Liver (tissue), 9 donors: ENCODE measurements around the gene GBA2. TPM values are rescaled to one million over a fixed set of nuclear protein-coding genes. Genes with fewer than 3 reads are reported as not detected.

ENCODE experiments used
- DNase-seq: peaks from one replicate; pipeline ENCODE4 v3.0.0-alpha.2; 2017; ENCODE audit warnings: low spot score
- H3K27ac ChIP-seq, 2 donors: one replicate each; pipeline ENCODE4 v1.7.0; 2013; ENCODE audit warnings: inconsistent platforms in 2 of 2, low read length in 2 of 2, control low read depth in 1 of 2, low read depth in 1 of 2, mild to moderate bottlenecking in 1 of 2
- H3K27me3 ChIP-seq, 4 donors: one replicate each; pipeline versions ENCODE4 v1.6.1 to v1.7.0; 2013; ENCODE audit warnings: low read length in 3 of 4, inconsistent platforms in 1 of 4, mild to moderate bottlenecking in 1 of 4, moderate library complexity in 1 of 4; ENCODE audit not compliant: control insufficient read depth in 4 of 4, insufficient read depth in 4 of 4
- H3K36me3 ChIP-seq, 4 donors: one replicate each; pipeline versions ENCODE4 v1.6.1 to v1.7.0; 2013; ENCODE audit warnings: low read length in 3 of 4, mild to moderate bottlenecking in 3 of 4, low read depth in 1 of 4, moderate library complexity in 1 of 4; ENCODE audit not compliant: control insufficient read depth in 4 of 4, insufficient read depth in 3 of 4
- H3K4me1 ChIP-seq, 4 donors: one replicate each; pipeline versions ENCODE4 v1.6.1 to v1.7.0; 2013; ENCODE audit warnings: low read length in 3 of 4, mild to moderate bottlenecking in 3 of 4, moderate library complexity in 1 of 4; ENCODE audit not compliant: control insufficient read depth in 4 of 4, insufficient read depth in 4 of 4
- H3K4me3 ChIP-seq, 3 donors: one replicate each; pipeline versions ENCODE4 v1.6.1 to v1.7.0; 2013; ENCODE audit warnings: low read length in 3 of 3, control low read depth in 1 of 3, low read depth in 1 of 3, mild to moderate bottlenecking in 1 of 3
- H3K9ac ChIP-seq, 2 donors: one replicate each; pipeline ENCODE4 v1.7.0; 2013; ENCODE audit warnings: low read length in 2 of 2, mild to moderate bottlenecking in 2 of 2, moderate library complexity in 2 of 2, control low read depth in 1 of 2, low read depth in 1 of 2
- H3K9me3 ChIP-seq, 4 donors: one replicate each; pipeline versions ENCODE4 v1.6.1 to v1.7.0; 2013; ENCODE audit warnings: low read length in 3 of 4; ENCODE audit not compliant: control insufficient read depth in 4 of 4
- EGR1 ChIP-seq, 2 donors: IDR thresholded peaks; 2 replicates each; pipeline ENCODE4 v1.6.1; 2016 to 2018; ENCODE audit warnings: antibody characterized with exemption in 2 of 2, low read depth in 2 of 2
- FOXA1 ChIP-seq: IDR thresholded peaks from 2 replicates; pipeline ENCODE4 v1.6.1; 2016; ENCODE audit warnings: antibody characterized with exemption
- FOXA2 ChIP-seq: IDR thresholded peaks from 2 replicates; pipeline ENCODE4 v1.6.1; 2016; ENCODE audit warnings: antibody characterized with exemption
- GABPA ChIP-seq, 2 donors: IDR thresholded peaks in 1 of 2; conservative IDR thresholded peaks in 1 of 2; 2 replicates each; pipeline ENCODE4 v1.6.1; 2016; ENCODE audit warnings: antibody characterized with exemption in 2 of 2, mild to moderate bottlenecking in 1 of 2, moderate library complexity in 1 of 2
- HNF4A ChIP-seq, 2 donors: conservative IDR thresholded peaks; 2 replicates each; pipeline ENCODE4 v1.6.1; 2016; ENCODE audit warnings: antibody characterized with exemption in 2 of 2, mild to moderate bottlenecking in 2 of 2
- HNF4G ChIP-seq: IDR thresholded peaks from 2 replicates; pipeline ENCODE4 v1.6.1; 2016; ENCODE audit warnings: antibody characterized with exemption
- JUND ChIP-seq, 2 donors: IDR thresholded peaks; 2 replicates each; pipeline ENCODE4 v1.6.1; 2016; ENCODE audit warnings: antibody characterized with exemption in 2 of 2
- NR2F2 ChIP-seq: IDR thresholded peaks from 2 replicates; pipeline ENCODE4 v1.6.1; 2016; ENCODE audit warnings: antibody characterized with exemption
- RAD21 ChIP-seq, 2 donors: IDR thresholded peaks; 2 replicates each; pipeline ENCODE4 v1.6.1; 2016; ENCODE audit warnings: antibody characterized with exemption in 2 of 2, mild to moderate bottlenecking in 2 of 2
- RXRA ChIP-seq, 2 donors: IDR thresholded peaks; 2 replicates each; pipeline ENCODE4 v1.6.1; 2017 to 2018; ENCODE audit warnings: antibody characterized with exemption in 2 of 2, mild to moderate bottlenecking in 1 of 2
- SP1 ChIP-seq: IDR thresholded peaks from 2 replicates; pipeline ENCODE4 v1.6.1; 2018; ENCODE audit warnings: antibody characterized with exemption, mild to moderate bottlenecking
- YY1 ChIP-seq: IDR thresholded peaks from 2 replicates; pipeline ENCODE4 v1.6.1; 2016; ENCODE audit warnings: antibody characterized with exemption, mild to moderate bottlenecking
- WGBS: extraction: QIAGEN DNeasy Blood & Tissue Kit; methylation state at CpG from one replicate; pipeline ENCODE4 v1.1.7; 2013; 5-methylcytosine and 5-hydroxymethylcytosine counted together
- polyA plus RNA-seq, 2 donors: library from polyadenylated mRNA; stranded (reverse) in 1 of 2; unstranded in 1 of 2; fragments of 200-250 nt in 1 of 2; fragments of >200 nt in 1 of 2; fragmentation: Nextera tagmentation in 1 of 2; extraction: Ambion mirVana in 1 of 2; gene quantifications; one replicate each; pipeline versions ENCODE4 v1.2.1 to v1.2.3, GENCODE V29; 2013 to 2015
- total RNA-seq, 2 donors: library from RNA; depleted of rRNA; stranded (reverse); fragments of >200 nt; gene quantifications; one replicate each; pipeline ENCODE4 v1.2.3, GENCODE V29; 2014
- TF ChIP-seq, protein P1 (sequence below): IDR thresholded peaks from 2 replicates; pipeline ENCODE4 v1.6.1; 2016; ENCODE audit warnings: antibody characterized with exemption
- TF ChIP-seq, protein P2 (sequence below): IDR thresholded peaks from 2 replicates; pipeline ENCODE4 v1.6.1; 2016; ENCODE audit warnings: antibody characterized with exemption
- TF ChIP-seq, protein P3 (sequence below): fragments of 150-350 bp; IDR thresholded peaks from 2 replicates; pipeline ENCODE4 v1.5.1; 2017; ENCODE audit warnings: improper control_type of control experiment, low read depth, low read length; ENCODE audit not compliant: missing input control
- TF ChIP-seq, protein P4 (sequence below): IDR thresholded peaks from 2 replicates; pipeline ENCODE4 v1.6.1; 2016; ENCODE audit warnings: antibody characterized with exemption, mild to moderate bottlenecking
- donor health status: healthy.
- donor health status: healthy.
- donor health status: healthy.
- donor health status: healthy.
- donor health status: healthy.

GBA2 gene
- total and polyA plus RNA-seq, 4 donors: 24.1 to 65.3 (median 25.8) TPM

DNA sequence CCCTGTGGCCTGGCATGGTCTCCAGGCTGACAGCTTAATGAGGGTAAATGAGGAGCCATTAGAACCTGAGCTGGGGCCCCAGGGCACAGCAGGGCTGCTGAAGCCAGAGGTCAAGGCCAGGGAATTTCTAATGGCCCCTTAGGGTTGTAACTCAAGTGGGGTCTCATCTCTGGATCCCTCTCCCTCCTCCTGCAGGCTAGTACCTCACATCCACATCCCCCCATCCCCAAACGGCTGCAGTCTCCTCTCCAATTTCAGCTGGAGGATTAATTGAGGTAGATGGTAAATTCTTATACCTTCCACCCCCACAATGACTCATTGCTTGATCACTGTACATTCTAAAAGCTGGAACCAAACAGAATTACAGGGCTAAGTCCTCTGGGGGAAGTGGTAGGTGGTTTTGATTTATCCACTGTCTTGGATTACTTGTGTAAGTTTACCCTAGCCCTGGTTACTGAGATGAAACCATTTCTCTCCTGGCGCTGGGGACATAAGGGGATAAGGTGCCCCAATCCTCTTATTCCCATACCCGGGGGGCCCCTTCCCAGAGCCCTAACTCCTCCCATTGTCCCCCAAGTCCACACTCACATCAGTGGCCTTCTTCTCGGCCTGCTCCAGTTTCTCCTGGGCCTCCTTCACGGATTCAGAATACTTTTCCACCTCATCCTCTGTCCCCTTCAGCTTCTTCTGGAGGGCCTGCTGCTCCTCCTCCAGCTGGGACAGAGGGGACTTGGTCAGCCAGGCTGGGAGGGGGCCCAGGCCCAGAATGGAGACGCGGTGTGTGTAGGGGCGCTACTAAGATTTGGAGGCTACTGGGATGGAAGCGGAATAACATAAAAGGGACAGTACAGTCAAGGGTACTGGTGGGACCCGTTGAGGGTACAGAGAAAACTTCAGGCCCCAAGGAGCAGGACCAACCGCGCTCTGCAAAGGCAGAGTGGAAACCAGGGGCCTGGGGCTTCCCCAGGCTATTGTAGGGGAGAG lies 60.2 kb downstream of the GBA2 start:
- Histone ChIP-seq H3K9me3 (no peaks in the 10 kb centered on the region), H3K4me1 (peaks cover 0 to 10% (median 5%) of the 10 kb centered on the region in 4 donors), H3K27me3 (no peaks in the 10 kb centered on the region), H3K4me3 (peak overlapping the region in 1 of 3 donors; percentile 22), H3K9ac (no peak overlapping the region), H3K27ac (peak overlapping the region in 1 of 2 donors; percentile 12), H3K36me3 (peaks cover 0 to 2% (median 0%) of the 10 kb centered on the region in 4 donors)
- TF ChIP-seq SP1 (no peak), YY1 (no peak), NR2F2 (no peak), RAD21 (IDR thresholded peaks at IDR 0.05) (no peak), GABPA (IDR thresholded peaks at IDR 0.05 in 1 of 2, conservative IDR thresholded peaks at IDR 0.05 in 1 of 2) (no peak), JUND (IDR thresholded peaks at IDR 0.05) (no peak), EGR1 (IDR thresholded peaks at IDR 0.05; ENCODE audit: low read depth in 2 of 2) (no peak), FOXA2 (no peak), FOXA1 (no peak), HNF4A (conservative IDR thresholded peaks at IDR 0.05) (no peak), HNF4G (no peak), RXRA (IDR thresholded peaks at IDR 0.05) (no peak)
- TF ChIP-seq, protein P1, sequence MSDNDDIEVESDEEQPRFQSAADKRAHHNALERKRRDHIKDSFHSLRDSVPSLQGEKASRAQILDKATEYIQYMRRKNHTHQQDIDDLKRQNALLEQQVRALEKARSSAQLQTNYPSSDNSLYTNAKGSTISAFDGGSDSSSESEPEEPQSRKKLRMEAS: no peak
- TF ChIP-seq, protein P2, sequence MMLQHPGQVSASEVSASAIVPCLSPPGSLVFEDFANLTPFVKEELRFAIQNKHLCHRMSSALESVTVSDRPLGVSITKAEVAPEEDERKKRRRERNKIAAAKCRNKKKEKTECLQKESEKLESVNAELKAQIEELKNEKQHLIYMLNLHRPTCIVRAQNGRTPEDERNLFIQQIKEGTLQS: no peak
- TF ChIP-seq, protein P3, sequence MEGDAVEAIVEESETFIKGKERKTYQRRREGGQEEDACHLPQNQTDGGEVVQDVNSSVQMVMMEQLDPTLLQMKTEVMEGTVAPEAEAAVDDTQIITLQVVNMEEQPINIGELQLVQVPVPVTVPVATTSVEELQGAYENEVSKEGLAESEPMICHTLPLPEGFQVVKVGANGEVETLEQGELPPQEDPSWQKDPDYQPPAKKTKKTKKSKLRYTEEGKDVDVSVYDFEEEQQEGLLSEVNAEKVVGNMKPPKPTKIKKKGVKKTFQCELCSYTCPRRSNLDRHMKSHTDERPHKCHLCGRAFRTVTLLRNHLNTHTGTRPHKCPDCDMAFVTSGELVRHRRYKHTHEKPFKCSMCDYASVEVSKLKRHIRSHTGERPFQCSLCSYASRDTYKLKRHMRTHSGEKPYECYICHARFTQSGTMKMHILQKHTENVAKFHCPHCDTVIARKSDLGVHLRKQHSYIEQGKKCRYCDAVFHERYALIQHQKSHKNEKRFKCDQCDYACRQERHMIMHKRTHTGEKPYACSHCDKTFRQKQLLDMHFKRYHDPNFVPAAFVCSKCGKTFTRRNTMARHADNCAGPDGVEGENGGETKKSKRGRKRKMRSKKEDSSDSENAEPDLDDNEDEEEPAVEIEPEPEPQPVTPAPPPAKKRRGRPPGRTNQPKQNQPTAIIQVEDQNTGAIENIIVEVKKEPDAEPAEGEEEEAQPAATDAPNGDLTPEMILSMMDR: no peak
- TF ChIP-seq, protein P4, sequence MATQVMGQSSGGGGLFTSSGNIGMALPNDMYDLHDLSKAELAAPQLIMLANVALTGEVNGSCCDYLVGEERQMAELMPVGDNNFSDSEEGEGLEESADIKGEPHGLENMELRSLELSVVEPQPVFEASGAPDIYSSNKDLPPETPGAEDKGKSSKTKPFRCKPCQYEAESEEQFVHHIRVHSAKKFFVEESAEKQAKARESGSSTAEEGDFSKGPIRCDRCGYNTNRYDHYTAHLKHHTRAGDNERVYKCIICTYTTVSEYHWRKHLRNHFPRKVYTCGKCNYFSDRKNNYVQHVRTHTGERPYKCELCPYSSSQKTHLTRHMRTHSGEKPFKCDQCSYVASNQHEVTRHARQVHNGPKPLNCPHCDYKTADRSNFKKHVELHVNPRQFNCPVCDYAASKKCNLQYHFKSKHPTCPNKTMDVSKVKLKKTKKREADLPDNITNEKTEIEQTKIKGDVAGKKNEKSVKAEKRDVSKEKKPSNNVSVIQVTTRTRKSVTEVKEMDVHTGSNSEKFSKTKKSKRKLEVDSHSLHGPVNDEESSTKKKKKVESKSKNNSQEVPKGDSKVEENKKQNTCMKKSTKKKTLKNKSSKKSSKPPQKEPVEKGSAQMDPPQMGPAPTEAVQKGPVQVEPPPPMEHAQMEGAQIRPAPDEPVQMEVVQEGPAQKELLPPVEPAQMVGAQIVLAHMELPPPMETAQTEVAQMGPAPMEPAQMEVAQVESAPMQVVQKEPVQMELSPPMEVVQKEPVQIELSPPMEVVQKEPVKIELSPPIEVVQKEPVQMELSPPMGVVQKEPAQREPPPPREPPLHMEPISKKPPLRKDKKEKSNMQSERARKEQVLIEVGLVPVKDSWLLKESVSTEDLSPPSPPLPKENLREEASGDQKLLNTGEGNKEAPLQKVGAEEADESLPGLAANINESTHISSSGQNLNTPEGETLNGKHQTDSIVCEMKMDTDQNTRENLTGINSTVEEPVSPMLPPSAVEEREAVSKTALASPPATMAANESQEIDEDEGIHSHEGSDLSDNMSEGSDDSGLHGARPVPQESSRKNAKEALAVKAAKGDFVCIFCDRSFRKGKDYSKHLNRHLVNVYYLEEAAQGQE: no peak
- DNase-seq: no peak
- 90% methylated on average over 12 of the region's 12 CpGs for WGBS
